ENCODE results near the gene TARP.

TARP gene

GRCh38 chr7:38211486-38211885 is 62.0 kb downstream of the TARP start:
- RAD21 ChIA-PET (ENCODE audit: low non-redundant PET in 1 of 2, low total read pairs in 2 of 2, uncharacterized antibody in 2 of 2, unreplicated experiment in 2 of 2): no interaction called here
- Histone ChIP-seq H3K9me3 (ENCODE audit: control insufficient read depth in 1 of 2, insufficient read depth in 1 of 2, low read depth in 1 of 2, low read length in 2 of 2) (no peaks in the 10 kb centered on the region), H4K20me1 (ENCODE audit: insufficient read depth) (no peaks in the 10 kb centered on the region), H3K4me2 (ENCODE audit: low read length) (no peak overlapping the region), H3K79me2 (ENCODE audit: insufficient read depth, low read length) (no peaks in the 10 kb centered on the region), H3K36me3 (ENCODE audit: control insufficient read depth in 1 of 2, insufficient read depth in 2 of 2, low read length in 2 of 2) (0 out of 4 replicates have a peak, but pooled peaks cover 0 to 2% of the 10 kb centered on the region in 2 experiments), H2AFZ (ENCODE audit: low read depth, low read length, poor library complexity, severe bottlenecking) (no peak overlapping the region), H3K4me1 (ENCODE audit: control insufficient read depth in 1 of 2, insufficient read depth in 2 of 2, low read length in 2 of 2) (no peaks in the 10 kb centered on the region), H3K9me2 (ENCODE audit: insufficient read depth) (no peaks in the 10 kb centered on the region), H3K9ac (ENCODE audit: low read length) (no peak overlapping the region), H3K27ac (ENCODE audit: low read depth, low read length) (no peak overlapping the region), H3K27me3 (ENCODE audit: insufficient read depth, low read length) (no peaks in the 10 kb centered on the region), H3K4me3 (replicated peaks in 1 of 2; ENCODE audit: low read depth in 1 of 2, low read length in 2 of 2) (no peak overlapping the region)
- DNase-seq (ENCODE audit: low read depth, low spot score) (no peak), ATAC-seq (no peak)
- BruUV-seq (replicated peaks): no TSS peak
- TF ChIP-seq EGR1 (IDR thresholded peaks at IDR 0.05; ENCODE audit: low read depth) (no peak), SRF (IDR thresholded peaks at IDR 0.05; ENCODE audit: low read depth) (no peak), MAX (IDR thresholded peaks at IDR 0.05) (no peak), TCF7L2 (IDR thresholded peaks at IDR 0.05; ENCODE audit: borderline replicate concordance, extremely low read depth, insufficient read depth, insufficient read length) (no peak), POLR2AphosphoS5 (IDR thresholded peaks at IDR 0.05; ENCODE audit: low read depth, low read length) (no peak), EZH2 (IDR thresholded peaks at IDR 0.05) (no peak), FOSL1 (IDR thresholded peaks at IDR 0.05; ENCODE audit: low read depth) (no peak)
- TF ChIP-seq, protein P1, sequence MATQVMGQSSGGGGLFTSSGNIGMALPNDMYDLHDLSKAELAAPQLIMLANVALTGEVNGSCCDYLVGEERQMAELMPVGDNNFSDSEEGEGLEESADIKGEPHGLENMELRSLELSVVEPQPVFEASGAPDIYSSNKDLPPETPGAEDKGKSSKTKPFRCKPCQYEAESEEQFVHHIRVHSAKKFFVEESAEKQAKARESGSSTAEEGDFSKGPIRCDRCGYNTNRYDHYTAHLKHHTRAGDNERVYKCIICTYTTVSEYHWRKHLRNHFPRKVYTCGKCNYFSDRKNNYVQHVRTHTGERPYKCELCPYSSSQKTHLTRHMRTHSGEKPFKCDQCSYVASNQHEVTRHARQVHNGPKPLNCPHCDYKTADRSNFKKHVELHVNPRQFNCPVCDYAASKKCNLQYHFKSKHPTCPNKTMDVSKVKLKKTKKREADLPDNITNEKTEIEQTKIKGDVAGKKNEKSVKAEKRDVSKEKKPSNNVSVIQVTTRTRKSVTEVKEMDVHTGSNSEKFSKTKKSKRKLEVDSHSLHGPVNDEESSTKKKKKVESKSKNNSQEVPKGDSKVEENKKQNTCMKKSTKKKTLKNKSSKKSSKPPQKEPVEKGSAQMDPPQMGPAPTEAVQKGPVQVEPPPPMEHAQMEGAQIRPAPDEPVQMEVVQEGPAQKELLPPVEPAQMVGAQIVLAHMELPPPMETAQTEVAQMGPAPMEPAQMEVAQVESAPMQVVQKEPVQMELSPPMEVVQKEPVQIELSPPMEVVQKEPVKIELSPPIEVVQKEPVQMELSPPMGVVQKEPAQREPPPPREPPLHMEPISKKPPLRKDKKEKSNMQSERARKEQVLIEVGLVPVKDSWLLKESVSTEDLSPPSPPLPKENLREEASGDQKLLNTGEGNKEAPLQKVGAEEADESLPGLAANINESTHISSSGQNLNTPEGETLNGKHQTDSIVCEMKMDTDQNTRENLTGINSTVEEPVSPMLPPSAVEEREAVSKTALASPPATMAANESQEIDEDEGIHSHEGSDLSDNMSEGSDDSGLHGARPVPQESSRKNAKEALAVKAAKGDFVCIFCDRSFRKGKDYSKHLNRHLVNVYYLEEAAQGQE (IDR thresholded peaks at IDR 0.05; ENCODE audit: low read depth): no peak
- TF ChIP-seq, protein P2, sequence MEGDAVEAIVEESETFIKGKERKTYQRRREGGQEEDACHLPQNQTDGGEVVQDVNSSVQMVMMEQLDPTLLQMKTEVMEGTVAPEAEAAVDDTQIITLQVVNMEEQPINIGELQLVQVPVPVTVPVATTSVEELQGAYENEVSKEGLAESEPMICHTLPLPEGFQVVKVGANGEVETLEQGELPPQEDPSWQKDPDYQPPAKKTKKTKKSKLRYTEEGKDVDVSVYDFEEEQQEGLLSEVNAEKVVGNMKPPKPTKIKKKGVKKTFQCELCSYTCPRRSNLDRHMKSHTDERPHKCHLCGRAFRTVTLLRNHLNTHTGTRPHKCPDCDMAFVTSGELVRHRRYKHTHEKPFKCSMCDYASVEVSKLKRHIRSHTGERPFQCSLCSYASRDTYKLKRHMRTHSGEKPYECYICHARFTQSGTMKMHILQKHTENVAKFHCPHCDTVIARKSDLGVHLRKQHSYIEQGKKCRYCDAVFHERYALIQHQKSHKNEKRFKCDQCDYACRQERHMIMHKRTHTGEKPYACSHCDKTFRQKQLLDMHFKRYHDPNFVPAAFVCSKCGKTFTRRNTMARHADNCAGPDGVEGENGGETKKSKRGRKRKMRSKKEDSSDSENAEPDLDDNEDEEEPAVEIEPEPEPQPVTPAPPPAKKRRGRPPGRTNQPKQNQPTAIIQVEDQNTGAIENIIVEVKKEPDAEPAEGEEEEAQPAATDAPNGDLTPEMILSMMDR (IDR thresholded peaks at IDR 0.05 in 2 of 3, conservative IDR thresholded peaks at IDR 0.05 in 1 of 3; ENCODE audit: borderline replicate concordance in 1 of 3, insufficient read depth in 1 of 3, low read depth in 2 of 3, low read length in 2 of 3): no peak
- TF ChIP-seq, protein P3, sequence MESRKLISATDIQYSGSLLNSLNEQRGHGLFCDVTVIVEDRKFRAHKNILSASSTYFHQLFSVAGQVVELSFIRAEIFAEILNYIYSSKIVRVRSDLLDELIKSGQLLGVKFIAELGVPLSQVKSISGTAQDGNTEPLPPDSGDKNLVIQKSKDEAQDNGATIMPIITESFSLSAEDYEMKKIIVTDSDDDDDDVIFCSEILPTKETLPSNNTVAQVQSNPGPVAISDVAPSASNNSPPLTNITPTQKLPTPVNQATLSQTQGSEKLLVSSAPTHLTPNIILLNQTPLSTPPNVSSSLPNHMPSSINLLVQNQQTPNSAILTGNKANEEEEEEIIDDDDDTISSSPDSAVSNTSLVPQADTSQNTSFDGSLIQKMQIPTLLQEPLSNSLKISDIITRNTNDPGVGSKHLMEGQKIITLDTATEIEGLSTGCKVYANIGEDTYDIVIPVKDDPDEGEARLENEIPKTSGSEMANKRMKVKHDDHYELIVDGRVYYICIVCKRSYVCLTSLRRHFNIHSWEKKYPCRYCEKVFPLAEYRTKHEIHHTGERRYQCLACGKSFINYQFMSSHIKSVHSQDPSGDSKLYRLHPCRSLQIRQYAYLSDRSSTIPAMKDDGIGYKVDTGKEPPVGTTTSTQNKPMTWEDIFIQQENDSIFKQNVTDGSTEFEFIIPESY (IDR thresholded peaks at IDR 0.05; ENCODE audit: extremely low read depth, insufficient replicate concordance, low read length): no peak
- POLR2A ChIA-PET: no interaction called here
- intact Hi-C loops (cut with micrococcal nuclease): loop anchor here (5.0 kb wide), 1 partner anchor 126 kb away; no protein-coding TSS in a partner anchor
- CTCF ChIA-PET: interaction anchor here (1.1 kb wide), 1 partner anchor 148 kb away, joined by 3 read pairs; no protein-coding TSS in a partner anchor
